Mesothelial cell of epicardium (in vitro differentiated cells): ENCODE measurements around the gene MED22. TPM values are rescaled to one million over a fixed set of nuclear protein-coding genes. Genes with fewer than 3 reads are reported as not detected.

Source experiments
- DNase-seq, 2 experiments: peaks; one replicate each; pipeline ENCODE4 v3.0.0; 2021; ENCODE audit warnings: low spot score in 2 of 2; ENCODE audit not compliant: unreplicated experiment in 2 of 2
- H3K27ac Mint-ChIP-seq: 2 replicates; pipeline ENCODE4 v1.8.0; 2021; ENCODE audit warnings: mixed read lengths
- H3K27me3 Mint-ChIP-seq: 2 replicates; pipeline ENCODE4 v1.8.0; 2021; ENCODE audit warnings: low read depth, mixed read lengths
- H3K36me3 Mint-ChIP-seq: 2 replicates; pipeline ENCODE4 v1.8.0; 2021; ENCODE audit warnings: mixed read lengths
- H3K4me1 Mint-ChIP-seq: 2 replicates; pipeline ENCODE4 v1.8.0; 2021; ENCODE audit warnings: mixed read lengths
- H3K4me3 Mint-ChIP-seq: 2 replicates; pipeline ENCODE4 v1.8.0; 2021; ENCODE audit warnings: mild to moderate bottlenecking, moderate library complexity, mixed read lengths
- H3K9me3 Mint-ChIP-seq: 2 replicates; pipeline ENCODE4 v1.8.0; 2021; ENCODE audit warnings: mixed read lengths
- CTCF ChIP-seq: fragments of 200-600 bp; sonication (generic); IDR thresholded peaks from one replicate; pipeline ENCODE4 v1.5.0; 2021; ENCODE audit warnings: antibody characterized with exemption; ENCODE audit not compliant: unreplicated experiment
- total RNA-seq: library from RNA; stranded (reverse); gene quantifications from 3 replicates; pipeline ENCODE4 v1.2.1, GENCODE V29; 2021

MED22 gene
- total RNA-seq, 1 donor from 2014 or later: 35.1 TPM

GRCh38 chr9:133333566-133333965 is 14.4 kb downstream of the MED22 start:
- Mint-ChIP-seq H3K36me3 (peaks cover 24% of the 10 kb centered on the region), H3K4me3 (no peak overlapping the region), H3K9me3 (peaks cover 6% of the 10 kb centered on the region), H3K27ac (no peak overlapping the region), H3K27me3 (no peaks in the 10 kb centered on the region), H3K4me1 (peaks cover 6% of the 10 kb centered on the region)
- DNase-seq: no peak
- no peak for TF ChIP-seq CTCF

GRCh38 chr9:133333011-133333410 is 14.9 kb downstream of the MED22 start:
- no peaks in the 10 kb centered on the region for H3K27me3 Mint-ChIP-seq
- H3K36me3 Mint-ChIP-seq: peaks cover 30% of the 10 kb centered on the region
- peaks cover 10% of the 10 kb centered on the region for H3K9me3 Mint-ChIP-seq
- TF ChIP-seq CTCF: no peak
- H3K4me1 Mint-ChIP-seq: peaks cover 6% of the 10 kb centered on the region
- no peak overlapping the region for H3K27ac Mint-ChIP-seq
- no peak overlapping the region for H3K4me3 Mint-ChIP-seq
- DNase-seq: no peak

- Mint-ChIP-seq H3K36me3 (peaks cover 30% of the 10 kb centered on the region), H3K27ac (no peak overlapping the region), H3K27me3 (no peaks in the 10 kb centered on the region), H3K4me1 (peaks cover 6% of the 10 kb centered on the region), H3K9me3 (peaks cover 10% of the 10 kb centered on the region), H3K4me3 (no peak overlapping the region)
- TF ChIP-seq CTCF: no peak
- DNase-seq: no peak
Measured at GRCh38 chr9:133332381-133332730, 15.6 kb downstream of the MED22 start.

GRCh38 chr9:133331641-133332380 is 16.1 kb downstream of the MED22 start:
- peaks cover 6% of the 10 kb centered on the region for H3K4me1 Mint-ChIP-seq
- no peak overlapping the region for H3K4me3 Mint-ChIP-seq
- DNase-seq: no peak
- no peak overlapping the region for H3K27ac Mint-ChIP-seq
- H3K36me3 Mint-ChIP-seq: peaks cover 30% of the 10 kb centered on the region
- H3K9me3 Mint-ChIP-seq: peaks cover 10% of the 10 kb centered on the region
- no peaks in the 10 kb centered on the region for H3K27me3 Mint-ChIP-seq
- no peak for TF ChIP-seq CTCF

GRCh38 chr9:133331221-133331620 is 16.7 kb downstream of the MED22 start:
- no peak for TF ChIP-seq CTCF
- H3K27me3 Mint-ChIP-seq: no peaks in the 10 kb centered on the region
- H3K36me3 Mint-ChIP-seq: peaks cover 30% of the 10 kb centered on the region
- no peak overlapping the region for H3K27ac Mint-ChIP-seq
- H3K4me3 Mint-ChIP-seq: no peak overlapping the region
- H3K9me3 Mint-ChIP-seq: peaks cover 10% of the 10 kb centered on the region
- DNase-seq: no peak
- peaks cover 6% of the 10 kb centered on the region for H3K4me1 Mint-ChIP-seq
